Cardiac fibroblast (primary cell): ENCODE data around the gene TSC22D2.

Experiments
- DNase-seq, 2 donors: peaks; one replicate each; pipeline versions ENCODE4 v3.0.0 to v3.0.0-alpha.2; 2010; ENCODE audit warnings: low read depth in 2 of 2
- H3K4me3 ChIP-seq, 2 donors: replicated peaks in 1 of 2; 1 replicate in 1 of 2; 2 replicates in 1 of 2; pipeline ENCODE4 v1.5.1; 2011; ENCODE audit warnings: low read depth in 2 of 2, low read length in 2 of 2, mild to moderate bottlenecking in 2 of 2, moderate library complexity in 1 of 2
- TF ChIP-seq, protein P1 (sequence below): IDR thresholded peaks from one replicate; pipeline ENCODE4 v1.5.1; 2011; ENCODE audit warnings: low read depth, mild to moderate bottlenecking, low read length, inconsistent platforms

TSC22D2 gene

GRCh38 chr3:150396491-150396890 is 11.6 kb upstream of the TSC22D2 start:
- DNase-seq, result no peak
- no peak overlapping the region for H3K4me3 ChIP-seq
- TF ChIP-seq, protein P1, sequence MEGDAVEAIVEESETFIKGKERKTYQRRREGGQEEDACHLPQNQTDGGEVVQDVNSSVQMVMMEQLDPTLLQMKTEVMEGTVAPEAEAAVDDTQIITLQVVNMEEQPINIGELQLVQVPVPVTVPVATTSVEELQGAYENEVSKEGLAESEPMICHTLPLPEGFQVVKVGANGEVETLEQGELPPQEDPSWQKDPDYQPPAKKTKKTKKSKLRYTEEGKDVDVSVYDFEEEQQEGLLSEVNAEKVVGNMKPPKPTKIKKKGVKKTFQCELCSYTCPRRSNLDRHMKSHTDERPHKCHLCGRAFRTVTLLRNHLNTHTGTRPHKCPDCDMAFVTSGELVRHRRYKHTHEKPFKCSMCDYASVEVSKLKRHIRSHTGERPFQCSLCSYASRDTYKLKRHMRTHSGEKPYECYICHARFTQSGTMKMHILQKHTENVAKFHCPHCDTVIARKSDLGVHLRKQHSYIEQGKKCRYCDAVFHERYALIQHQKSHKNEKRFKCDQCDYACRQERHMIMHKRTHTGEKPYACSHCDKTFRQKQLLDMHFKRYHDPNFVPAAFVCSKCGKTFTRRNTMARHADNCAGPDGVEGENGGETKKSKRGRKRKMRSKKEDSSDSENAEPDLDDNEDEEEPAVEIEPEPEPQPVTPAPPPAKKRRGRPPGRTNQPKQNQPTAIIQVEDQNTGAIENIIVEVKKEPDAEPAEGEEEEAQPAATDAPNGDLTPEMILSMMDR, result no peak

- TF ChIP-seq, protein P1, result no peak
- no peak overlapping the region for H3K4me3 ChIP-seq
- no peak for DNase-seq
Measured at GRCh38 chr3:150396956-150397550, 11.0 kb upstream of the TSC22D2 start.

- DNase-seq, result no peak
- H3K4me3 ChIP-seq, result no peak overlapping the region
- TF ChIP-seq, protein P1, result no peak
Measured at GRCh38 chr3:150399060-150399459, 9.0 kb upstream of the TSC22D2 start.

GRCh38 chr3:150401285-150401684 is 6.8 kb upstream of the TSC22D2 start:
- TF ChIP-seq, protein P1, result no peak
- DNase-seq, result no peak
- H3K4me3 ChIP-seq, result no peak overlapping the region

DNA sequence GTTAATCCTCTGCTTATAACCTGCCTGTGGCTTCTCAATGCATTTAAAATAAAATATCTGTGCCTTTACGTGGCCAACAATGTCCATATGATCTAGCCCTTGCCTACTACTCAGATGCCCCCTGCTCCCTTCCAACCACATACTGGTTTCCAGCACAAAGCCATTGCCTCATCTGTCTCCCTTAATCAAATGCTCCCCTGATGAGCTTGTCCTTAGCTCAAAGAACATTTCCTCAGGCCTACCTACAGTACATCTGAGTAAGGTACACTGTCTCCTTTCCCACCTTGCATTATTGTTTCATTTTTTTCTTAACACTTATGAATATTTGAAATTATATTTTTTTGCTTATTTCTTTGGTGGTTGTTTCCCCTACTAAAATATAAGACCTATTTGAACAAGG is 5.9 kb upstream of the TSC22D2 start:
- no peak overlapping the region for H3K4me3 ChIP-seq
- no peak for DNase-seq
- TF ChIP-seq, protein P1, result no peak

- TF ChIP-seq, protein P1, result no peak
- no peak overlapping the region for H3K4me3 ChIP-seq
- DNase-seq, result no peak
Measured at GRCh38 chr3:150404023-150404422, 4.1 kb upstream of the TSC22D2 start.
